ENCODE data around the gene SMYD3. TPM values are rescaled to one million over a fixed set of nuclear protein-coding genes. Genes with fewer than 3 reads are reported as not detected.

The SMYD3 gene
- total and polyA plus RNA-seq, 2 donors (not counting 1 experiment from before 2014, with no cell fraction given): 9.7 to 37.2 TPM

GRCh38 chr1:246110343-246111219 lies 396.5 kb downstream of the SMYD3 start:
- TF ChIP-seq CTCF (IDR thresholded peaks at IDR 0.05) (no peak), EZH2 (IDR thresholded peaks at IDR 0.05; ENCODE audit: borderline replicate concordance, insufficient read depth, low read depth, low read length, poor library complexity, severe bottlenecking) (no peak)
- H3K4me1 ChIP-seq (ENCODE audit: control insufficient read depth in 2 of 2, insufficient read depth in 2 of 2, low read length in 2 of 2): peaks cover 0 to 3% of the 10 kb centered on the region in 2 donors
- POLR2A ChIA-PET: no interaction called here
- H3K9me3 Mint-ChIP-seq (ENCODE audit: insufficient read depth): no peaks in the 10 kb centered on the region
- H3K4me1 Mint-ChIP-seq: peaks cover 15% of the 10 kb centered on the region
- H2AFZ ChIP-seq (ENCODE audit: insufficient read depth, low read depth, low read length, poor library complexity, severe bottlenecking): no peak overlapping the region
- no peaks in the 10 kb centered on the region for H3K27me3 Mint-ChIP-seq
- CTCF ChIA-PET: no interaction called here
- H3K4me3 Mint-ChIP-seq: no peak overlapping the region
- H3K27ac ChIP-seq (ENCODE audit: low read length in 2 of 2): no peak overlapping the region
- H3K79me2 ChIP-seq (ENCODE audit: control insufficient read depth, insufficient read depth, low read length): no peaks in the 10 kb centered on the region
- H3K9ac ChIP-seq (ENCODE audit: low read length): no peak overlapping the region
- no peak overlapping the region for H3K4me2 ChIP-seq (replicated peaks; ENCODE audit: low read depth, low read length, poor library complexity, severe bottlenecking)
- WGBS (ENCODE audit: insufficient coverage): 98% methylated on average over 4 of the region's 13 CpGs
- H3K4me3 ChIP-seq (ENCODE audit: control extremely low read depth in 1 of 5, extremely low read depth in 1 of 5, insufficient read depth in 1 of 5, low read depth in 2 of 5, low read length in 4 of 5): no peak overlapping the region
- H3K27ac Mint-ChIP-seq: no peak overlapping the region
- ATAC-seq (ENCODE audit: low read depth) (no peak), DNase-seq (no peak)
- no peaks in the 10 kb centered on the region for H3K27me3 ChIP-seq (replicated peaks in 1 of 4; ENCODE audit: control extremely low read depth in 1 of 4, control insufficient read depth in 3 of 4, insufficient read depth in 4 of 4, low read length in 3 of 4)
- intact Hi-C loops (cut with micrococcal nuclease): no loop called here
- no peaks in the 10 kb centered on the region for H4K20me1 ChIP-seq (ENCODE audit: control insufficient read depth, insufficient read depth, low read length, poor library complexity, severe bottlenecking)
- peaks cover 0 to 18% (median 11%) of the 10 kb centered on the region in 3 donors for H3K9me3 ChIP-seq (ENCODE audit: control extremely low read depth in 1 of 3, control insufficient read depth in 2 of 3, insufficient read depth in 1 of 3, low read length in 2 of 3)
- no peaks in the 10 kb centered on the region for H3K36me3 ChIP-seq (replicated peaks in 1 of 2; ENCODE audit: control extremely low read depth in 1 of 2, control insufficient read depth in 1 of 2, extremely low read depth in 1 of 2, insufficient read depth in 2 of 2, low read length in 1 of 2)

DNA sequence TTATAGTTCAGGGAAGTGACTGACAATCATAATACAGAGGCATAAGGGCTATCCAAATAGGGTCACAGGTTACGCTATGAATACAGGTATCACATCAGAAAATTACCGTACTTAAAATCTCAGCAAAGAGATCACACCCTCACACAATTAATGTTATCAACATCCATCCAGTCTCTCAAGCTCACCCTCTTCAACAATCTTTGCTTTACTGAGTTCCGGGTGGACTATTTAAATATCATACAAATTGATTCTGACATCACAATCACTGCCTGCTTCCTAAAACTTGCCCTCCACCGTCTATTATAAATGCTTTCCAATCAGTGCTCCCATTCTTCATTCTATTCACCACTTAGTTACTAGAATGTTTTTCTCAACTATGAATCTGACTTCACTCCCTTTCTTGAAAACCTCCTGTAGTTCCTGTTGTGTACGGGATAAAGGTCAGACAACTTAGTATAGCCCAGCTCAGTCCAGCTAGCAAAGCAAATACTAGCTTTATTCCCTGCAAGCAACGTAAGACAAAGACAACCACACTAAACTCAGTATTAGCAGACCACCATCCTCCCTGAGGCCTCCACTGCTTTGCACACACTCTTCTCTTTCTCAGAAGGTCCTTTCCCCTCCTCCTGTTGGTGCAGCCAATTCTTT lies 398.7 kb downstream of the SMYD3 start:
- intact Hi-C loops (cut with micrococcal nuclease): no loop called here
- H3K27ac ChIP-seq (ENCODE audit: low read length in 2 of 2): no peak overlapping the region
- no peak for DNase-seq
- no peaks in the 10 kb centered on the region for H3K27me3 ChIP-seq (replicated peaks in 1 of 4; ENCODE audit: control extremely low read depth in 1 of 4, control insufficient read depth in 3 of 4, insufficient read depth in 4 of 4, low read length in 3 of 4)
- no peaks in the 10 kb centered on the region for H3K4me1 ChIP-seq (ENCODE audit: control insufficient read depth in 2 of 2, insufficient read depth in 2 of 2, low read length in 2 of 2)
- no peaks in the 10 kb centered on the region for H3K79me2 ChIP-seq (ENCODE audit: control insufficient read depth, insufficient read depth, low read length)
- Mint-ChIP-seq H3K4me3 (no peak overlapping the region), H3K27ac (no peak overlapping the region), H3K27me3 (no peaks in the 10 kb centered on the region), H3K9me3 (ENCODE audit: insufficient read depth) (no peaks in the 10 kb centered on the region), H3K4me1 (peaks cover 2% of the 10 kb centered on the region)
- H3K4me2 ChIP-seq (replicated peaks; ENCODE audit: low read depth, low read length, poor library complexity, severe bottlenecking): no peak overlapping the region
- POLR2A ChIA-PET: no interaction called here
- no peaks in the 10 kb centered on the region for H4K20me1 ChIP-seq (ENCODE audit: control insufficient read depth, insufficient read depth, low read length, poor library complexity, severe bottlenecking)
- no peak overlapping the region for H2AFZ ChIP-seq (ENCODE audit: insufficient read depth, low read depth, low read length, poor library complexity, severe bottlenecking)
- H3K9ac ChIP-seq (ENCODE audit: low read length): no peak overlapping the region
- no peaks in the 10 kb centered on the region for H3K36me3 ChIP-seq (replicated peaks in 1 of 2; ENCODE audit: control extremely low read depth in 1 of 2, control insufficient read depth in 1 of 2, extremely low read depth in 1 of 2, insufficient read depth in 2 of 2, low read length in 1 of 2)
- H3K9me3 ChIP-seq (ENCODE audit: control extremely low read depth in 1 of 3, control insufficient read depth in 2 of 3, insufficient read depth in 1 of 3, low read length in 2 of 3): peaks cover 0 to 18% (median 11%) of the 10 kb centered on the region in 3 donors
- 94% methylated on average over 6 of the region's 6 CpGs for WGBS (ENCODE audit: insufficient coverage)
- H3K4me3 ChIP-seq (ENCODE audit: control extremely low read depth in 1 of 5, extremely low read depth in 1 of 5, insufficient read depth in 1 of 5, low read depth in 2 of 5, low read length in 4 of 5): no peak overlapping the region
- ATAC-seq (ENCODE audit: low read depth): no peak
- CTCF ChIA-PET: interaction anchor here (1.5 to 1.6 kb wide), 2 partner anchors 10 to 16 kb away, joined by 4 to 5 read pairs; no protein-coding TSS in a partner anchor
- TF ChIP-seq CTCF (IDR thresholded peaks at IDR 0.05): no peak
- no peak for TF ChIP-seq EZH2 (IDR thresholded peaks at IDR 0.05; ENCODE audit: borderline replicate concordance, insufficient read depth, low read depth, low read length, poor library complexity, severe bottlenecking)
